Skeletal muscle cell (primary cell): ENCODE data around the gene LTB4R.
"Not testable (repeated sequence)": the region's sequence is repeated elsewhere in the genome, so short reads cannot be mapped to it uniquely, and the experiment has no call there.

Experiments
- DNase-seq: peaks from one replicate; pipeline ENCODE4 v3.0.0-alpha.2; 2010; ENCODE audit warnings: low read depth
- H3K4me3 ChIP-seq: 2 replicates; pipeline ENCODE4 v1.5.1; 2011; ENCODE audit warnings: low read depth, mild to moderate bottlenecking, control low read depth, low read length, moderate library complexity

The LTB4R gene

GRCh38 chr14:24335461-24336171 is 24.3 kb downstream of the LTB4R start:
- no peak overlapping the region for H3K4me3 ChIP-seq
- no peak for DNase-seq

DNA sequence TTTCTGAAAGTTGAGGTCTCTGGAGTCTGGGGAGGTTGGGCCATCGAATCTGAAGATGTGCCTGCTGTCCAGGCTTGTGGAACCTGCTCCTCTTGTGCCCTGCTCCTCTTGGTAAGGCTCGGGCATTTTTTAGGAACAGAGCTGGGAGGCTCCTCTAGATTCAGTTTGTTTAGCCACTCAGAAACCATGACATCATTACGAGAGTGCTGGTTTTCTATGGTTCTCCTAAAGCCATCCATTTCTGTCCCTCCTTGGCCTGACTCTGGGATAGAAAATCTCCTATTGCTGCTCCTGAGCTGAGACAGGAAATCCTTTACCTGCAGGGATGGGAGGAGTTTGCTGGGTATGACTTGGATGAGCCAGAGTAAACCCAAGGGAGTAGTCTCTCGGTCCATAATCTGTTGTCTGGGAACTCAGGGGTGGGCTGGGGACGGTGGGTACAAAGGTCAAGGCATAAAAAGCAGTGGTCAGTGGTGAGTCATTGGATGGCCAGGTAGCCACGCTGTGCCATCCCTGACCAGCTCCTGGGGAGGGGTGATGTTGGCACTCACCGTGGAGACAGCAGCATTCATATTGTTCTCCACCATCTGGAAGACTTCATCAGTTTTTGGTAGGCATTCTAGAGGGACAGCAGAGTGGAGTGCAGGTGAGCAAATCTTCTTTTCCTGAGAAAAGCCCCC is 26.0 kb downstream of the LTB4R start:
- no peak overlapping the region for H3K4me3 ChIP-seq
- no peak for DNase-seq

DNA sequence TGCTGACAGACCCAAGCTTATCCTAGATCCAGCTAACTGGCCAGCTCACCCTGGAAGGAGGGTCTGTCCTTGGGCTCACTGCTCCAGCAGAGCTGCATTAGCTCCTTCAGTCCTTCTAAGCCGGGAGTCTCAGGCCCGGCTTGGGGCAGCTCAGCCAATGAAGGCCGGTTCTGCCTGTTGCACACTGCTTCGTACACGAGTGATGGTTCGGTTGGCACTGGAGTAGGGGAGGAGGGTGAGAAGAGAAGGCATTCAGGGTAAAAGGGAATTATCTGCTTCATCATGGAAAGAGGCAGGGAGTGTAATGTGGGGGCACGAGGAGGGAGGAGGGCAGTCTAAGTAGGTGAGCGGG is 26.5 kb downstream of the LTB4R start:
- DNase-seq = no peak
- no peak overlapping the region for H3K4me3 ChIP-seq

- no peak for DNase-seq
- H3K4me3 ChIP-seq = no peak overlapping the region
These were observed 27.5 kb downstream of the LTB4R start for GRCh38 chr14:24338843-24339242.

- peak within 1 kb of the TSS; percentile 12 for H3K4me3 ChIP-seq
- DNase-seq = no peak
These were observed 28.2 kb downstream of the LTB4R start, which contains the start of gene RIPK3 for GRCh38 chr14:24339284-24340151. TSS of gene RIPK3 (minus strand) at chr14:24339991. CDS start at chr14:24339826, 165 bp downstream.

DNA sequence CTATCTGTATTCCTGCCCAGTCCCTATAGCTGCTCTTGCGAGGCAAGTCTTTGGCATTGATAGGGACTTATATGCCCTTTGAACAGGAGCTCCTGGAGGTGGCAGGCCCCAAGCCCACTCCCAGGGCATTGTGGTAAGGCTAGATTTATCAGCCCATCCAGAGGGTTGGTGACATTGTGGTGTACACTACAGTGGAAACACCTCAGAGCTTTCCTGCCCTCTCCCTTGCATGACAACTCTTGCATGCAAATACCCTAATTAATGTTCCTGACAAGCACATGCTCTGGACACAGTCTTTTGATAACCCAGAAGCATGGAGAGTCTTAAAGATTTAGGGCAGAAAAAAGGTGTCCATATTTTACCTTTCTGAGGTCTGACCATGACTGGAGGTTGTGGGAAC is 29.3 kb downstream of the LTB4R start:
- H3K4me3 ChIP-seq = no peak overlapping the region
- no peak for DNase-seq

- H3K4me3 ChIP-seq = no peak overlapping the region
- DNase-seq = no peak
These were observed 31.6 kb downstream of the LTB4R start for GRCh38 chr14:24342889-24343288.

GRCh38 chr14:24343795-24344660 is 32.7 kb downstream of the LTB4R start:
- DNase-seq = no peak
- no peak overlapping the region for H3K4me3 ChIP-seq

GRCh38 chr14:24347134-24347533 is 35.8 kb downstream of the LTB4R start:
- H3K4me3 ChIP-seq = no peak overlapping the region
- no peak for DNase-seq

DNA sequence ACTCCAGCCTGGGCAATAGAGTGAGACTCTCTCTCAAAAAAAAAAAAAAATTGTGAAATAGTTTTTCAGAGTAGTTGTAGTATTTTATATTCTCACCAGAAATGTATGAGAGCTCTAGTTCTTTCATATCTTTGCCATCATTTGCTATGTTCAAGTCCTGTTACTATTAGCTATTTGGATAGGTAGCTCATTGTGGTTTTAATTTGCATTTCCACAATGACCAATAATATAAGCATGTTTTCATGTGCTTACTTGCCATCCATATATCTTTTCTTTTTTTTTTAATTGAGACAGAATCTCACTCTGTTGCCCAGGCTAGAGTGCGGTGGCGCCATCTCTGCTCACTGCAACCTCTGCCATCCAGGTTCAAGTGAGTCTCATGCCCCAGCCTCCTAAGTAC is 36.9 kb downstream of the LTB4R start:
- H3K4me3 ChIP-seq = no peak overlapping the region
- DNase-seq = no peak

DNA sequence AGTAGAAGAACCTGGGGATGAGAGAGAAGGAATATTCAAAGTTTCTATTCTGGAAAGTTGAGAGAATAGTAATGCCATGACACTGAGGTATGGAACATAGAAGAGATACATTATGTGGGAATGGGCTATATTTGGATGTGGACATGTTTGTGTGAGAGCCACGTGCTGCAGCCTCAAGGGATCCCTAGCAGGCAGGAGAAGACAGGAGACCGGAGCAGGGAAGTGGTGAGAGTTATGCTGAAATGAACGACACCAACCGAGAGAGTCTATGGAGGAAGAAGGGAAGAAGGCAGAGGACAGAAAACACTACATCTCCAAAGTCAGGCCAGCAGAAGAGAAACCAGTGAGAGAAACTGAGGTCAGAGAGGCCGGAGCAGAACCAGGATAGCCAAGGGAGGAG is 38.4 kb downstream of the LTB4R start:
- DNase-seq = no peak
- H3K4me3 ChIP-seq = no peak overlapping the region

DNA sequence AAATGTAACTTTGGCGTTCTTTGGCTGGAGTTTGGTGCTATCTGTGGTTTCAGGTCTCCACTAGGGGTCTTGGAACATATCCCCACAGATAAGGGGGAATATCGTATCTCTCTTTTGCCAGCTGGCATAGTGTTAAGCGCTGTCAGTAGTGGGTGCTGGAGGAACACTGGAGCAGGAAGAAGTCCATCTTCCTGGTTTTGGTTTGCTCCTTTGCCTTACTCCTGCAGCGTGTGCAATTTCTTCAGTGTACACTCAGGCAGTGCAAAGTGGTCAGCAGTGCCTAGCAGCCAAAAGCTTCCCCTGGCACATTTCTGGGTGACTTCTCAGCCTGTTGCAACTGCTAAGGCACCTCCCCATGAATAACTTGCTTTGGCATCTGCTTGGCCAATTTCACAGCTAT is 40.2 kb downstream of the LTB4R start:
- DNase-seq = no peak
- H3K4me3 ChIP-seq = no peak overlapping the region

- no peak overlapping the region for H3K4me3 ChIP-seq
- DNase-seq = no peak
These were observed 42.5 kb downstream of the LTB4R start for GRCh38 chr14:24353559-24354481.

DNA sequence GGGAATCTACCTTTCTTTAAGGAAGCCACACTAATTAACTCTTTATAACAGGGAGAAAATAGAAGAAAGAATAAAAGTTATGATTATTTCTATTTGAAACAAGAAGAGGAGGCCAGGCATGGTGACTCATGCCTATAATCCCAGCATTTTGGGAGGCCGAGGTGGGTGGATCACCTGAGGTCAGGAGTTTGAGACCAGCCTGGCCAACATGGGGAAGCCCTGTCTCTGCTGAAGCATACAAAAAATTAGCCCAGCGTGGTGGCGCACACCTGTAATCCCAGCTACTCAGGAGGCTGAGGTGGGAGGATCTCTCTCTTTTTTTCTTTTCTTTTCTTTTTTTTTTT is 43.2 kb downstream of the LTB4R start:
- not testable (repeated sequence) for H3K4me3 ChIP-seq, DNase-seq

- no peak for DNase-seq
These were observed 43.7 kb downstream of the LTB4R start for GRCh38 chr14:24355009-24355408.

GRCh38 chr14:24356208-24356607 is 44.9 kb downstream of the LTB4R start:
- no peak overlapping the region for H3K4me3 ChIP-seq
- DNase-seq = no peak

More at GRCh38 chr14:24355009-24355408, 43.7 kb downstream of the LTB4R start:
- no peak overlapping the region for H3K4me3 ChIP-seq

DNA sequence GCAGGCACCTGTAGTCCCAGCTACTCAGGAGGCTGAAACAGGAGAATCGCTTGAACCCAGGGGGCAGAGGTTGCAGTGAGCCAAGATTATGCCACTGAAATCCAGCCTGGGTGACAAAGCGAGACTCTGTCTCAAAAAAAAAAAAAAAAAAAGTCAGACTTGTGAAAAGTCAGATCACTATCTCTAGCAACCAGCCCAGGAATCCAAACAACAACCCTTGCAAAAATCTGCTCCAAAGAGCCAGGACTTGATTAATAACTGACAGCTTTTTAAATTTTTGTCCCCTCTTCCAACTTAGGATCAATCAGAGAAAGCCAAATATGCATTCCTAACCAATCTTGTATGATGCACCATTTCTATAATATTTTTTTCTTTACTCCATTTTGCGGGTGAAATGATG is 49.0 kb downstream of the LTB4R start:
- DNase-seq = no peak
- no peak overlapping the region for H3K4me3 ChIP-seq

DNA sequence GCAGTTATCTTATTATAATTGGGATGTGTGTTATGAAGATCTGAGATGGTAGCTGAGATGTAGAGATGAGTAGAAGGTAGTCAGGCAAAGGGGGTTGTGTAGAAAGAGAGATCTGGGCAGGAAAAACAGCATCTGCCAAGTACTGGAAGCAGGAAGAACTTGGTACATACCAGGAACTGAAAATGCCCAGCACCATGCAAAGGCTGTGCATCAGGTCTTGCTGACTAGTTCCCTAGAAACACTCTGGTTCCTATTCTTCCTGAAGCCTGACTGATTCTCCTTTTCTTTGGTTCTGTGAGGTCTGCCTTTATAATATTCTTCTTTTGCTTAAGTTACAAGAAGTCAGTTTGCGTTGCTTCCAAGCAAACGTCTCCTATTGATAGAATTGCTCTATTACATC is 50.0 kb downstream of the LTB4R start:
- no peak for DNase-seq

More for the DNA sequence above, 50.0 kb downstream of the LTB4R start:
- H3K4me3 ChIP-seq = no peak overlapping the region
